Measurements from ENCODE around the gene DACT1. TPM values are rescaled to one million over a fixed set of nuclear protein-coding genes. Genes with fewer than 3 reads are reported as not detected.
"Not testable (repeated sequence)": the region's sequence is repeated elsewhere in the genome, so short reads cannot be mapped to it uniquely, and the experiment has no call there.

DACT1 gene, protein sequence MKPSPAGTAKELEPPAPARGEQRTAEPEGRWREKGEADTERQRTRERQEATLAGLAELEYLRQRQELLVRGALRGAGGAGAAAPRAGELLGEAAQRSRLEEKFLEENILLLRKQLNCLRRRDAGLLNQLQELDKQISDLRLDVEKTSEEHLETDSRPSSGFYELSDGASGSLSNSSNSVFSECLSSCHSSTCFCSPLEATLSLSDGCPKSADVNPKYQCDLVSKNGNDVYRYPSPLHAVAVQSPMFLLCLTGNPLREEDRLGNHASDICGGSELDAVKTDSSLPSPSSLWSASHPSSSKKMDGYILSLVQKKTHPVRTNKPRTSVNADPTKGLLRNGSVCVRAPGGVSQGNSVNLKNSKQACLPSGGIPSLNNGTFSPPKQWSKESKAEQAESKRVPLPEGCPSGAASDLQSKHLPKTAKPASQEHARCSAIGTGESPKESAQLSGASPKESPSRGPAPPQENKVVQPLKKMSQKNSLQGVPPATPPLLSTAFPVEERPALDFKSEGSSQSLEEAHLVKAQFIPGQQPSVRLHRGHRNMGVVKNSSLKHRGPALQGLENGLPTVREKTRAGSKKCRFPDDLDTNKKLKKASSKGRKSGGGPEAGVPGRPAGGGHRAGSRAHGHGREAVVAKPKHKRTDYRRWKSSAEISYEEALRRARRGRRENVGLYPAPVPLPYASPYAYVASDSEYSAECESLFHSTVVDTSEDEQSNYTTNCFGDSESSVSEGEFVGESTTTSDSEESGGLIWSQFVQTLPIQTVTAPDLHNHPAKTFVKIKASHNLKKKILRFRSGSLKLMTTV
- total RNA-seq = 1 to 10 TPM; 5.0 to 9.8 (median 5.1) TPM

- Histone ChIP-seq H3K4me1 (peaks cover 0 to 5% of the 10 kb centered on the region in 2 donors), H3K4me3 (peak within 1 kb of the TSS; percentile 64 to 85 (median 72))
- intact Hi-C loops (cut with DNase I; ENCODE audit: low total_unique reads) = no loop called here
These were observed at the start of gene DACT1 for GRCh38 chr14:58637391-58638230. Gene DACT1 (plus strand): TSS chr14:58637962. CDS start chr14:58638203, 241 bp downstream.

DNA sequence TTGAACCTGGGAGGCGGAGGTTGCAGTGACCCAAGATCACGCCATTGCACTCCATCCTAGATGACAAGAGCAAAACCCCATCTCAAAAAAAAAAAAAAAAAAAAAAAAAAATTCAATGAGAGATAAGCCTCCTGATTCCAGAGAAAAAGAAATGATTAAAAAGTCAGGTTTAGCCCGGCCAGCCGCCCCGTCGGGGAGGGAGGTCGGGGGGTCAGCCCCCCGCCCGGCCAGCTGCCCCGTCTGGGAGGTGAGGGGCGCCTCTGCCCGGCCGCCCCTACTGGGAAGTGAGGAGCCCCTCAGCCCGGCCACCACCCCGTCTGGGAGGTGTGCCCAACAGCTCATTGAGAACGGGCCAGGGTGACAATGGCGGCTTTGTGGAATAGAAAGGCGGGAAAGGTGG lies 49.4 kb upstream of the DACT1 start:
- intact Hi-C loops (cut with DNase I; ENCODE audit: low total_unique reads); H3K36me3 ChIP-seq: not testable (repeated sequence)

More at GRCh38 chr14:58637391-58638230, at the start of gene DACT1:
- DNase-seq (ENCODE audit: low spot score in 2 of 2) = peak in 1 of 2 donors; percentile 22
- peak within 1 kb of the TSS; percentile 79 to 91 for H3K27ac ChIP-seq
- no peaks in the 10 kb centered on the region for H3K9me3 ChIP-seq
- no peak for TF ChIP-seq CTCF (IDR thresholded peaks at IDR 0.05)
- no peak for TF ChIP-seq POLR2AphosphoS5 (IDR thresholded peaks at IDR 0.05)
- no peak for TF ChIP-seq POLR2A (IDR thresholded peaks at IDR 0.05)
- no peaks in the 10 kb centered on the region for H3K27me3 ChIP-seq
- H3K36me3 ChIP-seq = no peaks in the 10 kb centered on the region

GRCh38 chr14:58593977-58594376 lies 43.8 kb upstream of the DACT1 start:
- Histone ChIP-seq H3K36me3 (no peaks in the 10 kb centered on the region), H3K9me3 (no peaks in the 10 kb centered on the region), H3K4me1 (no peaks in the 10 kb centered on the region), H3K27me3 (no peaks in the 10 kb centered on the region), H3K4me3 (no peak overlapping the region), H3K27ac (no peak overlapping the region)
- intact Hi-C loops (cut with DNase I; ENCODE audit: low total_unique reads) = no loop called here
- no peak for DNase-seq (ENCODE audit: low spot score in 2 of 2)
- TF ChIP-seq POLR2A (IDR thresholded peaks at IDR 0.05) = no peak
- no peak for TF ChIP-seq CTCF (IDR thresholded peaks at IDR 0.05)
- no peak for TF ChIP-seq POLR2AphosphoS5 (IDR thresholded peaks at IDR 0.05)

More for the DNA sequence above, 49.4 kb upstream of the DACT1 start:
- H3K27ac ChIP-seq; H3K4me1 ChIP-seq; H3K9me3 ChIP-seq; H3K4me3 ChIP-seq; DNase-seq (ENCODE audit: low spot score in 2 of 2); H3K27me3 ChIP-seq: not testable (repeated sequence)

- no peak overlapping the region for H3K4me3 ChIP-seq
- no peak overlapping the region for H3K27ac ChIP-seq
- intact Hi-C loops (cut with DNase I; ENCODE audit: low total_unique reads) = no loop called here
- H3K27me3 ChIP-seq = no peaks in the 10 kb centered on the region
- H3K36me3 ChIP-seq = no peaks in the 10 kb centered on the region
- no peaks in the 10 kb centered on the region for H3K9me3 ChIP-seq
- no peak for TF ChIP-seq POLR2AphosphoS5 (IDR thresholded peaks at IDR 0.05)
- no peak for TF ChIP-seq CTCF (IDR thresholded peaks at IDR 0.05)
- no peak for TF ChIP-seq POLR2A (IDR thresholded peaks at IDR 0.05)
- no peaks in the 10 kb centered on the region for H3K4me1 ChIP-seq
- DNase-seq (ENCODE audit: low spot score in 2 of 2) = no peak
These were observed 40.7 kb upstream of the DACT1 start for GRCh38 chr14:58597041-58597440.

DNA sequence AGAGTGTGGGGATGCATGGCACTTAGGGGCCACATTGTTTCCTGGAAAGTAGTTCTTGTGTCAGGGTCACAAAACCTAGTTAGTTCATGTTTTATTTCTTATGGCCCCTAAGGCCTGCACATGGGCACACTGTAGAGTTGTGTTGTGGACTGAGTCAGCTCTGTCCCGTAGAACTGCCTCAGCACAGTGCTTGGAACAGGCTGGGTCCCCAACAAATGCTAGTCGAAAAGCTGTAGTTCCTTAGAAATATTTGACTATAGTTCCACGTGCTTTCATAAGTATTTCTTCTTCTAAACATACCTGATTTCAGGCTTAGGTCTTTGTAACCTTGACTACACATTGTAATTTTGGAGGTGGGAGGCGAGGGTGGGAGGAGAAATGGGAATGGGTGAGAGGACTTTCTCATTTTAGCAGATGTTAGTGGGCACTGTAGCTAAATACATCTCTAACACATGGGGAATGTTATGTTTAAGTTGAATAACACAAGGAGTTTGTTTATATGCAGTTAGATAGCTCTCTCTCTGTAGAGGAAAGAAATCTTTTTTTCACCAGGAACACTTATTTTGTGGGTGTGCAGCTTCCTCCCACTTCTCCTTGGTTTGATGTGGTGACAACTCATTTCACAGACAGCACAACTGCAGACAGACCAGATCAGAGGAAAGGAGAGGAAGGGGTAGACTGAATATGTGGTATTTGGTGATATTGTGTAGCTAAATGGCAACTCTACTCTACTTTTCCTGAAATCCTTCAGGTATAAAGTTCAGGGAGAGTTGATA lies 39.5 kb upstream of the DACT1 start:
- TF ChIP-seq CTCF (IDR thresholded peaks at IDR 0.05) (no peak), POLR2A (IDR thresholded peaks at IDR 0.05) (no peak), POLR2AphosphoS5 (IDR thresholded peaks at IDR 0.05) (no peak)
- DNase-seq (ENCODE audit: low spot score in 2 of 2) = no peak
- Histone ChIP-seq H3K4me1 (no peaks in the 10 kb centered on the region), H3K4me3 (no peak overlapping the region), H3K9me3 (no peaks in the 10 kb centered on the region), H3K27ac (no peak overlapping the region), H3K36me3 (no peaks in the 10 kb centered on the region), H3K27me3 (no peaks in the 10 kb centered on the region)
- intact Hi-C loops (cut with DNase I; ENCODE audit: low total_unique reads) = no loop called here

Measured in breast epithelium (tissue), 4 donors.